ENCODE results near the gene SIGLEC7.

Gene SIGLEC7

DNA sequence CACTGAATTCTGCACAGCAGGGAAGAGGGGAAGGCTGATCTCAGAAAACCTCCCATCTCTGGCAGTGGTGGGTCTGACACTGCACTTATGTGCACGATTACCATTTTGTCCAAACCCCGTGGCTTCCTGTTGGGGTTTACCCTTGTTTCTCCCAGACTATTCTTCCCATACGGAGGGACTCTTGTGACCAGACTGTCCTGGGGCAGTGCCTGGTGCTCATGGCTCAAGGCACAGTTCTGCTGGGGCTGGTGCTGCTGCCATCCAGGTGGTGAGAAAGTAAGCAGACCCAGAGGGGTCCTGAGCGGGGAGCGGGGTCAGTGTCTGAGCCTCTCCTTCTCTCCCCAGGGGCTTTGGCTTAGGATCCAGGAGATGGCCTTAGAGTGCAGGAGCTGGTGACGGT, 22.5 kb upstream of the SIGLEC7 start:
- DNase-seq: no peak

DNA sequence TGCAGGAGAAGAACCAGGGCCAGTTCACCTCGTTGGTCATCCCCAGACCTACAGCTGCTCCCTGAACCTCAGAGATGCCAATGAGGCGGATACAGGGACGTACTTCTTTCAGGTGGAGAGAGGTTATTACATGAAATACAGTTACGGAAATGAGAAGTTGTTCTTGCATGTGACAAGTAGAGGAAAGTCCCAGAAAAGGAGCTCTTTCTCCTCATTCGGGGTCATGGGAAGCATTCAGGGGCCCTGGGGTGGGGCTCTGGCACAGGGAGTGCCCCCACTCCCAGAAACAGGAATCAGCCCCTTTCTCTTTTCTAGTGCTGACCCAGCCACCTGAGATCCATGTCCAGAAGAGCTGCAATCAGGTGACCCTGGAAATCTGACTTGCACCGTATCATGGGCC, 21.9 kb upstream of the SIGLEC7 start:
- no peak for DNase-seq

DNA sequence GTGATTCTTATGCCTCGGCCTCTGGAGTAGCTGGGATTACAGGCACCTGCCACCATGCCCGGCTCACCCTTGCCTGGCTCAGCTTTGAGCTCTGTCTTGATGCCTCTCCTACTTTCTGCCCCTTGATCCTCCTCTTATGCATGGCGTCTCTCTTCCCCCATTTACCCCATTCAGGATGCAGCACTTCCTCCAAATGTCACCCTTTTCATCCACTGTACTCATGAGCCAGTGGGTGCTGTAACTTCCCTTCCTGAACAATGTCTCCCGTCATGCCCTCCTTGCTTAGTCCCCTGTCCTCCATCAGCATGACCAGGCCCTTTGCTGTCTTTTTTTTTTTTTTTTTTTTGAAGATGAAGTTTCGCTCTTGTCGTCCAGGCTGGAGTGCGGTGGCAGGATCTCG, 20.8 kb upstream of the SIGLEC7 start:
- DNase-seq: no peak

DNA sequence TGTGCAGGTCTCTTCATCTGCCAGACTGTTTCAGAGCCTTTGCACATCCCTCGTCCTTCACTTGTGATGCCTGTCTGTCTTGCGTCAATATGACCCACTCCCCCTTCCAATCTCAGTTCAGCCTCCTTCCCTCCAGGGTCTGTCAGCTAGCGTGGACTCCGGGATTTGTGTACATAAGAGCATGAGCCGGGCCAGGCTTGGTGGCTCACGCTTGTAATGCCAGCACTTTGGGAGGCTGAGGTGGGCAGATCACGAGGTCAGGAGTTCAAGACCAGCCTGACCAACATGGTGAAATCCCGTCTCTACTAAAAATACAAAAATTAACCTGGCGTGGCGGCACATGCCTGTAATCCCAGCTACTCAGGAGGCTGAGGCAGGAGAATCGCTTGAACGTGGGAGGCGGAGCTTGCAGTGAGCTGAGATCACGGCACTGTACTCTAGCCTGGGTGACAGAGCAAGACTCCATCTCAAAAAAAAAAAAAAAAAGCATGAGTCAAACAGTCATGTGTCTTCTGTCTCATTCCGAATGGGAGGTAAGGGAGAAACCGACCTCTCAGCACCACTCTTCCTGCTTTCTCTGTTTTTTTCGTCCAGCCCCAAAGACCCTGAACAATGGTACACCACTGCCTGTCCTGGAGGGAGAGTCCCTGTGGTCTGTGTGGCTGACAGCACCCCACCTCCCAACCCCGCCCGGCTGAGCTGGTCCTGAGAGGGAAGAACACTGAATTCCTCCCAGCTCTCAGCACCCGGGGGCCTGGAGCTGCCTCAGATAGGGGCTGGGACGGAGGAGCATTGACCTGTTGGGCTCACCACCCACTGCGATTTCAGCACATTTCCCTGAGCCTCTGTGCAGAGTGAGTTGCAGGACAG, 19.8 kb upstream of the SIGLEC7 start:
- DNase-seq: no peak

DNA sequence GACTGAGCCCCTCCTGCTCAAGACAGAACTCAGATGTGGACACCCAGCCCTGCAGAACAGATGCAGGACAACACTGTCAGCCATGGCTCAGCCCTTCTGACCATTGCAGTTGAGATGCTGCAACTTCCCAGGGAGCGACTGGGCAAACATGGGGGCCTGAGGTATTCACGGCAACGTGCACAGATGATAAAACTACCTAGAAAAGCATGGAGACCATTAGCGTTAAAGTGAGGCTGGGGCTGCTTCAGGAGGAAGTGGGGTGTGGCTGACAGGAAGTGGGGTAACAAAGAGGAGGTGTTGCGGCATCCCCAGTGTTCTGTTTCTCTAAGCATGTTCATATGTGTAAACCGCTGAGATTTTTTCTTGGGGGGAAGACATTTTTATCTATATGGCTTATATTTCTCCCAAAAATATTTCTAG, 18.7 kb upstream of the SIGLEC7 start:
- peak; percentile 38 for DNase-seq

DNA sequence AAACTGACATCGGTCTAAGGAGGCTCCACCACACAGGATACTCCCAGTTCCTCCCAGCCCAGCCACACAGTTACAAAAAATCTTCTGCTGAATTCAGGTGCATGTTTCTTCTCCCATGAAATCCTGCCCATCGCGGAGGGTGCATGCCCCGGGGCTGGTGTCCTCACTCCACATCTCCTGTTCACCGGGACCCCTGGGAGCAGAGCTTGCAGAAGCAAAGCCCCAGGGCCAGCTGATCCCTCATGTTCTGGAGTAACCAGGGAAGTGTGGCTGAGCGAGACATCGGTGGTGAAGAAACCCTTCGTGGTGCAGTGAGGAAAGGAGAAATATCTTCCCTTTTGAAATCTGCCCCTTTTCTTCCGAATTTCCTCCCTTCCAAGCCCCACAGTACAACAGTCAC, 18.3 kb upstream of the SIGLEC7 start:
- DNase-seq: no peak

DNA sequence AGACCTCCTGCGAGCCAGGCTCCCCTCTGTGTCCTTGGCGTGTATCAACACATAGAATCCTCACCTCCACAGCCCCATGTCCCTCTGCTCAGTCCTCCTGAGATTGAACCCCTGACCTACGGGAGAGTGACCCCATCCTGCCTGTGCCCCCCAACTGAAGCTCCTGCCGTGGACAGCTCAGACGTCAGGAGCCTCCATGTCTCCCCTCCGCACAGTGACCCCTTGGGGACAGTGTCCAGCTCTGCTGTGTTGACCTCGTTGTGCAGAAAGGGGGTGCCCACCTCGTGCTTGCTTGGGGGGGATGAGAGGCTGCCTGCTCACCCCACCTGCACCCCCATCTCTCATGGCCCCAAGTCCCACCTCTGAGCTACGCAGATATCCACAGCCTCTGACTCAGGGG, 17.9 kb upstream of the SIGLEC7 start:
- no peak for DNase-seq

DNA sequence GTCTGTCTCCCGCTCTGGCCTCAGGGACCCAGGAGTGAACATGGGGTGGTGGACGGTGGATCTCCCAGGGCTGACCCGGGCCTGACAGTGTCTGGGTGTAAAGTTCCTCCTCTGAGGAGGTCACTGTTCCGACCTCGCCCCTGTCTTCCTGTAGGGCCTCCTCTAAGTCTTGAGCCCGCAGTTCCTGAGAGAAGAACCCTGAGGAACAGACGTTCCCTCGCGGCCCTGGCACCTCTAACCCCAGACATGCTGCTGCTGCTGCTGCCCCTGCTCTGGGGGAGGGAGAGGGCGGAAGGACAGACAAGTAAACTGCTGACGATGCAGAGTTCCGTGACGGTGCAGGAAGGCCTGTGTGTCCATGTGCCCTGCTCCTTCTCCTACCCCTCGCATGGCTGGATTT, 17.4 kb upstream of the SIGLEC7 start, which contains the start of gene SIGLEC9:
Gene SIGLEC9, plus strand, starts transcription at position 178 of the 400 bp plus-strand sequence. Its CDS starts 69 bp downstream, at position 247.
- DNase-seq: no peak

DNA sequence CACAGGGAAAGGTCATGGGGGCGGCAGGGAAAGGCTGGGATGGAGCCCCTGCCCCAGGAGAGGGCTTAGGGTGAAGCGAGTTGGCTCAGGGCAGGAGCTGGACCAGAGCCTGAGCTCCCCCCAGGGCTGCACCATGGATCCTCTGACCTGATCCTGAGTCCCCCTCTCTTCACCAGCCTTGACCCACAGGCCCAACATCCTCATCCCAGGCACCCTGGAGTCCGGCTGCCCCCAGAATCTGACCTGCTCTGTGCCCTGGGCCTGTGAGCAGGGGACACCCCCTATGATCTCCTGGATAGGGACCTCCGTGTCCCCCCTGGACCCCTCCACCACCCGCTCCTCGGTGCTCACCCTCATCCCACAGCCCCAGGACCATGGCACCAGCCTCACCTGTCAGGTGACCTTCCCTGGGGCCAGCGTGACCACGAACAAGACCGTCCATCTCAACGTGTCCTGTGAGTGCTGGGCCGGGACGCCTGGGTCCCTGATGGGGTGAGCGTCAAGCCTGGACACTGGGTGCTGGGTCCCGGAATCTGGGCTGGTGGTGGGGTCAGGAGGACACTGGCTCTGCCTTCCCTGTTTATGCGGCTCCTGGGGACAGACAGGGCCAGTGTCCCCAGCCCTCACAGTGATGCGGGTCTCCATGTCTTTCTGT, 16.6 kb upstream of the SIGLEC7 start:
- no peak for DNase-seq

DNA sequence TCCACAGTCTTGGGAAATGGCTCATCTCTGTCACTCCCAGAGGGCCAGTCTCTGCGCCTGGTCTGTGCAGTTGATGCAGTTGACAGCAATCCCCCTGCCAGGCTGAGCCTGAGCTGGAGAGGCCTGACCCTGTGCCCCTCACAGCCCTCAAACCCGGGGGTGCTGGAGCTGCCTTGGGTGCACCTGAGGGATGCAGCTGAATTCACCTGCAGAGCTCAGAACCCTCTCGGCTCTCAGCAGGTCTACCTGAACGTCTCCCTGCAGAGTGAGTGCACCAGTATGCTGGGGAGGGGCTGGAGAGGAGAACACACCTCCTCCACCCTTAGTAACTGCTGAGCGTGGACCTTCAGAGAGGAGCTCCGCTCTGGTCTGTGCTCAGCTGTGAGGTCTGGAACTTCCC, 15.1 kb upstream of the SIGLEC7 start:
- DNase-seq: no peak

DNA sequence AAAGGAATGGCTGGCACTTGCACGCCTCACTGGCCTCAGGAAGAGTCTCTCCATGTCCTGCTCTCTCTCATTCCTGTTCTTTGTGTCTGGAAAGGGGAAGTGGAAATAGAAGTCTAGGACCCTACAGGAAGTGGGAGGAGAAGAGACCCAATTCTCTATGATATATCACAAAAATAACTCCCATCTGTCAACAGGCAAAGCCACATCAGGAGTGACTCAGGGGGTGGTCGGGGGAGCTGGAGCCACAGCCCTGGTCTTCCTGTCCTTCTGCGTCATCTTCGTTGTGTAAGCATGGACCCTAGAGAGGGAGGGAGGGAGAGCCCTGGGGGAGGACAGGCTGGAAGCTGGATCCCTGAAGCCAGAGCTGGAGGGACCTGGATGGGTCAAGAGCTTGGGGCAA, 14.3 kb upstream of the SIGLEC7 start:
- DNase-seq: no peak

DNA sequence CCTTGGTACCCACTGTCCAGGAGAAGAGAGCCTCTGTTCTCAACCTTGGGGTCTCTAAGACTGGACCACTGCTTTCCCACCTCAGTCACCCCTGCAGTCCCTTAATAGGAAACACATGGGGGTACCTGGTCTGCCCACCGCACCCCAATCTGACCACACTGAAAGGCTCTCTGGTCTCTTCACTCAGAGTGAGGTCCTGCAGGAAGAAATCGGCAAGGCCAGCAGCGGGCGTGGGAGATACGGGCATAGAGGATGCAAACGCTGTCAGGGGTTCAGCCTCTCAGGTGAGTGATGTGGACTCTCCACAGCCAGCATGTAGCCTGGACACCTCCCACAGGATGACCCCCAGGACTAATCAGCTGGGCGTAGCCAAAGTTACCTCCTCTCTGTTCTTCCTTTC, 13.9 kb upstream of the SIGLEC7 start:
- no peak for DNase-seq

DNA sequence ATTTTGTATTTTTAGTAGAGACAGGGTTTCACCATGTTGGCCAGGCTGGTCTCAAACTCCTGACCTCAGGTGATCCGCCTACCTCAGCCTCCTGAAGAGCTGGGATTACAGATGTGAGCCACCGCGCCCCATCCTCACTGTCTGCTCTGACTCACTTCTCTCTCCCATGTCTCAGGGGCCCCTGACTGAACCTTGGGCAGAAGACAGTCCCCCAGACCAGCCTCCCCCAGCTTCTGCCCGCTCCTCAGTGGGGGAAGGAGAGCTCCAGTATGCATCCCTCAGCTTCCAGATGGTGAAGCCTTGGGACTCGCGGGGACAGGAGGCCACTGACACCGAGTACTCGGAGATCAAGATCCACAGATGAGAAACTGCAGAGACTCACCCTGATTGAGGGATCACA, 12.4 kb upstream of the SIGLEC7 start:
- DNase-seq: no peak

DNA sequence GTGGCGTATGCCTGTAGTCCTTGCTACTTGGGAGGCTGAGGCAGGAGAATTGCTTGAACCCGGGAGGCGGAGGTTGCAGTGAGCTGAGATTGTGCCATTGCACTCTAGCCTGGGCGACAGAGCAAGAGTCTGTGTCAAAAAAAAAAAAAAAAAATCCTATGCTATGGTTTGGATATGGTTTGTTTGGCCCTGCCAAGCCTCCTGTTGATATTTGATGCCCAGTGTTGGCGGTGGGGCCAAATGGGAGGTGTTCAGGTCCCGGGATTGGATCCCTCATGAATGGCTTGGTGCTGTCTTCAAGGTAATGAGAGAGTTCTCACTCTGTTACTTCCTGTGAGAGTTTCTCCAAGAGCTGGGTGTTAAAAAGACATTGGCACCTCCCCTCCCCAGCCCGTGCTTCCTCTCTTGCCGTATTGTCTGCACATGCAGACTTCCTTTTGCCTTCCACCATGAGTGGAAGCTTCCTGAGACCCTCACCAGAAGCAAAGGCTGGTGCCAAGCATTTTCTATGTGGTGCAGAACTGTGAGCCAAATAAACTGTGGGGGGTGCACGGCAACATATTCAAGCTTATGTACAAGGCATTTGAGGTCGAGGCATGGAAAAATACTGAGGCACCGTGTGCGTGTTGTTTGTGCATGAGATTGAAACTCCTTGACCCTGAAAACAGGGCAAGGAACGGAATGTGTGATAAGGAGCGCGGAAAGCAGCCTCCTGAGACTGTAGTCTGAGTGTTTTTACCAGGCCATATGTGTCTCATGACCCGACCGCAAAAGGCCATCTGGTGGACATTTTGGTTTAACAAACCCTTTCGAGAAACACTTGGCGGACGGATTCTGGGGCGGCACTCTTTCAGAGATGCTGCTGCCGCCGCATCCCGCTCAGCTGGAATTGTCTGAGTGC, 10.1 kb upstream of the SIGLEC7 start:
- DNase-seq: no peak

DNA sequence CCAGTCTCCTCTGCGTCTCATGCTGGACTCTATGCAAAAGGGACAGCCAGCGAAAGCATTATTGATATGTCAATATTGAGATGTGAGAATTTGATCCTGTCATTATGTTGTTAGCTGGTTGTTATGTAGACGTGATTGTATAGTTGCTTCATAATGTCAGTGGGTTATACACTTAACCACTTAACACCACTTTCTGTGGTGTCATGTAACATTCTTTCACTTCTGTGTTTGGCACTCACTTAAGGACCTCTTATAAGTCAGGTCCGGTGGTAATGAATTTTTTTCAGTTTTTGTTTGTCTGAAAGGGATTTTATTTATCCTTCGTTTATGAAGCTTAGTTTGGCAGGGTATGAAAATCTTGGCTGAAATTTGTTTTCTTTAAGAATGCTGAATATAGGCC, 7.1 kb upstream of the SIGLEC7 start:
- DNase-seq: no peak

DNA sequence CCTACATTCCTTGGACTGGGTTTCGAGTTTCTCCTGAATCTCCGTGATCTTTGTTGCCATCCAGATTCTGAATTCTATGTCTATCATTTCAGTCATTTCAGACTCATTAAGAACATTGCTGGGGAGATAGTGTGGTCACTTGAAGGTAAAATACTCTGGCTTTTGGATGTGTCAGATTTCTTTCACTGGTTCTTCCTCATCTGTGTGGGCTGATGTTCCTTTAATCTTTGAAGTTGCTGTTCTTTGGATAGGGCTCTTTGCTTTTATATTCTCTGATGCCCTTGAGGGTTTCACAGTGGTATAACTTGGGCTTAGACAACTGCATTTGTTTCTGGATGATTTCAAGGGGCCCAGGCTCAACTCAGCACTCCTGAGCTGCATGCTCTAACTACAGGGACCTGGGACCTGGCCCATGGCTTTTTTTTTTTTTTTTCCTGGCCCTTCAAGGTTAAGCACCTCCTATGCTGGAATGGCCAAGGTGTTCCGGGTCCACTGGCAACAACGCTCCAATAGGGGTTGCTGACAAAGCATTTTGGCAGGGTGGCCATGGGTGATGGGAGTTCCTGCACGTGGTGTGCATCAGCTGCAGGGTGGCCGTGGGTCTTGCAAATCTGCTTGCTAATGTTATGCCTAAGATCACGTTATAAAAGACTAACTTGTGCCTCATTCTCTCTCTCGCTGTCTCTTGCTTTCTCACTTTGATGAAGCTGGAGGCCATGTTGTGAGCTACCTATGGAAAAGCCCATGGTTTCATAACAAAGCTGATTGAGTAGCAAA, 5.9 kb upstream of the SIGLEC7 start:
- no peak for DNase-seq

DNA sequence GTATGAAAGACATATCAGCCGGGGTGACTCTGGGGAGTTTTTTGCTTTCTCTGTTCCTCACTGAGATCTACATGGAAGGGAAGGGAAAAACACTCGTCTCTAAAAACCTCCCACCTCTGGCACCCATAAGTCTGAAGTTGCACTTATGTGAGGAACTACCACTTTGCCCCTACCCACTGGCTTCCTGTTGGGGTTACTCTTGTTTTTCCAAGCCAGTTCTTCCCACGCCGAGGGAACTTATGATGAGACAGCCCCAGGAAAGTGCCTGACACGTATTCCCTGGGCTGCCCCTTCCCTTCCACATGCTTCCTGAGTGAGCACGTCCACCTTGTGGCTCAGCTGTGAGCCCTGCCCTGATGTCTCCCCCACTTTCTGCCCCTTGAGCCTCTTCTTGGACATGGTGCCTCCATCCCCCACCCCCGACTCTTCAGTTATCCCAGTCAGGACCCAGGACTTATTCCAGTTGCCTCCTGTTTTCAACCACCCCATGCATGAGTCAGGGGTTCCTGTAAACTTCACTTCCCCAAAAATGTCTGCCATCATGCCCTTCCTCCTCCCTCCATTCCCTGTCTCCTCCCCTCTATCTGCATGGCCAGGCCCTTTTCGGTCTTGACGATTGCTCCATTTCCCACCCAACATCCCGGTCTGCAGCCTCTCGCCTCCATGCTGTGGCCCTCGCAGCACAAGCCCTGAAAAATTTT, 5.1 kb upstream of the SIGLEC7 start:
- DNase-seq: no peak

DNA sequence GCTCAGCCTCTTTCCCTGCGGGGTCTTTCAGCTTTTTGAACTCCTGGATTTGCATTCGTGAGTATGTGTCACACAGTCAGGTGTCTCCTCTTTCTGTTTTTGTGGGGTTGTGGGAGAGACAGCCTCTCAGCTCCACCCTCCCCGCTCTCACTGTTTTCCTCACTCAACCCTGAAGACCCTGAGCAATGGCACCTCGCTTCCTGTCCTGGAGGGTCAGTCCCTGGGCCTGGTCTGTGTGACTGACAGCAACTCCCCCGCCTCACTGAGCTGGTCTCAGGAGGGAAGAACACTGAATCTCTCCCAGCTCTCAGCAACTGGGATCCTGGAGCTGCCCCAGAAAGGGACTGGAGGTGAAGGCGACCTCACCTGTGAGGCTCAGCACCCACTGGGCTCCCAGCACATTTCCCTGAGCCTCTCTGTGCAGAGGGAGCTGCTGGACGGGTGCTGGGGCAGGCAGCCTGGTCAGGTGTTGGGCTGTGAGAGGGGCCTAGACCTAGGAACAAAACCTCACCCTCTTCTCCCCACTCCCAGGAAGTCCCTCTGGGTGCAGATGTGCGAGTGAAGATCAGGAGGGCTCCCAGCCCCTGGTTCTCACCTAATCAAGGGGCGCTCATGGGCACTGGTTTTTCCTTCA, 4.2 kb upstream of the SIGLEC7 start:
- DNase-seq: no peak

DNA sequence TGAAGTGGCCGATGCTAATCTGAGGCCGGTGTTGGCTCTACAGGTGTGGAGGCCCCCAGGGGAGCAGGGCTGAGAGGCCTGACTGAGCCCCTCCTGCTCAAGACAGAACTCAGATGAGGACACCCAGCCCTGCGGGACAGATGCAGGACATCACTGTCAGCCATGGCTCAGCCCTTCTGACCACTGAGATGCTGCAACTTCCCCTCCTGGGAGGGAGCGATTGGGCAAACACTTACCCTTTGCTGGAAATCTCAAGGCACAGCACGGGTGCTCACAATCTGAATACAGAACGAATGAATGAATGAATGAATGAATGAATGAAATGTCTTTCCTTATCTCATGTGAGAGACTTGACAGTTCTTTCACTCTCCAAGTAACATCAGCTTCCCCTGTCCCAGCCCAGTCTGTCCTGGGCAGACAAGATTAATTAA, 3.5 kb upstream of the SIGLEC7 start:
- DNase-seq: no peak

DNA sequence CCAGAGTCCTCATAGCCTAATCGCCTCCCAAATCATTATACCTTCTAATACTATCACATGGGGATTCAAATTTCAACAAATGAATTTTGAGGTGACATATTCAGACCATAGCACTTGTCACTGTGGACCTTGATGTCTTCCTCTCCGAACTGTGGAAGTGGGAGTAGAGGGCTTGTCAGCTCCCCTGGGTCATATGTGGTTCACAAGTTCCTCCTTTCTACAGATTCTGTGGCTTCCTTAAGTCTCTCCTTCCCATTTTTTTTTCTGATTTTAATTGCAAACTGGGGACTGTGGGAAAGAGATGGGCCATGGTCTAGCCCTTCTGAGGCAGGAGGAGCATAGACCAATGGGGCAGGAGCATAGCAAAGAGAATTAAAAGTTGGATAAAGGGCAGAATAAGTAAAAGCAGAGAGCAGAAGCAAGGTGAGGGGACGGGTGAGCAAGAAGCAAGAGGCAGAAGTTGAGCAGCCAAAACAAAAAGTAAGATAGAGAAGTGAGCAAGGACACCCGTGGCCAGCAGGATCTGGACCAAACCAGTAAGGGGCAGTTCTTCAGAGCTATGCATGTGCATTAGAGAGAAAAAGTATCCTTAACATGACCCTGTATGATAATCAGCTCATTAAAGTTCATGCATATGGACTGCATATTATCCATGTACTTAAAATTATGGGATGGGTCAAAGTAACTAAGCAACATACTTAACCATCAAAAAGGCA, 2.6 kb upstream of the SIGLEC7 start:
- DNase-seq: no peak

DNA sequence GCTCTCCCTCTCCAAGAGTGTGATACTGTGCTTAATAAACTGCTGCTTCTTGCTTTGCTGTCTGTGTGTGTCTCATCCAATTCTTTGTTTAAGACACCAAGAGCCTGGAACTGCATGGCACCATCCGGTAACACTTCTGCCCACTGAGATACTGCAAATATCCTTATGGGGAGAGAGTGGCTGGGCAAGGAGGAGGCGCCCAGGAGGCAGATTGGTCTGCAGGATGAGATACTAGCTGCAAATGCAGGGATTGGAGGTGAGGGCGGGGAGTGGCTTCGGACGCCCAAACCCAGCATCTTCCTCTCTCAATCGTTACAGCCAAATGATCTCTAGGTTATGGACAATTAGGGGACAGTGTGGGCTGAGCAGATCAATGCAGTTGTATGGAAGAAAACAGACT, 1.7 kb upstream of the SIGLEC7 start:
- no peak for DNase-seq
